GM23248 (cell line): ENCODE measurements around the gene SLC2A1.

Experiments used
- EZH2 ChIP-seq: fragments of 200-600 bp; sonication (generic); IDR thresholded peaks from 2 replicates; pipeline ENCODE4 v1.6.1; 2018; ENCODE audit warnings: antibody characterized with exemption, mild to moderate bottlenecking; ENCODE audit not compliant: insufficient read depth, poor library complexity, severe bottlenecking
- EZH2phosphoT487 ChIP-seq: fragments of 200-600 bp; sonication (generic); IDR thresholded peaks from 2 replicates; pipeline ENCODE4 v1.6.1; 2018; ENCODE audit warnings: antibody characterized with exemption, moderate library complexity, mild to moderate bottlenecking, low read depth; ENCODE audit not compliant: insufficient read depth

GRCh38 chr1:43002766-43003165 lies 44.1 kb upstream of the SLC2A1 start:
- TF ChIP-seq EZH2, result no peak
- TF ChIP-seq EZH2phosphoT487, result no peak
